Gastrocnemius medialis (tissue), 4 donors: ENCODE measurements around the gene DSC2. TPM values are rescaled to one million over a fixed set of nuclear protein-coding genes. Genes with fewer than 3 reads are reported as not detected.

Experiments
- ATAC-seq, 2 donors: fragments of 150-250 bp; one replicate each; pipeline ENCODE4 v1.9.1; 2016
- DNase-seq, 2 donors: peaks; one replicate each; pipeline ENCODE4 v3.0.0-alpha.2; 2019
- H3K27ac ChIP-seq, 4 donors: fragments of 200-600 bp; sonication (generic); 1 replicate in 1 of 4; 2 replicates in 3 of 4; pipeline ENCODE4 v1.5.1; 2016 to 2018; ENCODE audit warnings: mild to moderate bottlenecking in 2 of 4, moderate library complexity in 1 of 4
- H3K27me3 ChIP-seq, 3 donors: fragments of 200-600 bp; sonication (generic) in 2 of 3; 1 replicate in 1 of 3; 2 replicates in 2 of 3; pipeline versions ENCODE4 v1.5.1 to v1.6.0; 2016 to 2019; ENCODE audit warnings: mild to moderate bottlenecking in 1 of 3, moderate library complexity in 1 of 3
- H3K36me3 ChIP-seq, 2 donors: fragments of 200-600 bp; sonication (generic) in 1 of 2; one replicate each; pipeline ENCODE4 v1.5.1; 2017 to 2018
- H3K4me1 ChIP-seq, 2 donors: fragments of 200-600 bp; sonication (generic) in 1 of 2; one replicate each; pipeline ENCODE4 v1.5.1; 2016 to 2017; ENCODE audit warnings: mild to moderate bottlenecking in 2 of 2
- H3K4me3 ChIP-seq, 4 donors: fragments of 200-600 bp; sonication (generic) in 3 of 4; 1 replicate in 1 of 4; 2 replicates in 3 of 4; pipeline ENCODE4 v1.5.1; 2016 to 2019; ENCODE audit warnings: mild to moderate bottlenecking in 2 of 4
- H3K9me3 ChIP-seq, 3 donors: fragments of 200-600 bp; sonication (generic) in 2 of 3; 1 replicate in 1 of 3; 2 replicates in 2 of 3; pipeline ENCODE4 v1.5.1; 2016 to 2019
- POLR2A ChIP-seq, 2 donors: fragments of 450-650 bp; IDR thresholded peaks; one replicate each; pipeline ENCODE4 v1.6.1; 2017; ENCODE audit warnings: antibody characterized with exemption in 2 of 2, mild to moderate bottlenecking in 2 of 2, moderate library complexity in 2 of 2
- in situ Hi-C, 4 donors: fragments of 200-750 bp; cut with MboI; loops; one replicate each; pipeline versions ENCODE4 v1.15.0 to v1.8.0; 2017; ENCODE audit warnings: low sequenced_read_pairs in 4 of 4
- intact Hi-C: fragments of 100-400 bp; cut with DNase I; formaldehyde crosslinking; loops from one replicate; pipeline ENCODE4 v1.15.1; 2023; ENCODE audit warnings: low total_unique reads
- total RNA-seq, 4 donors: library from RNA; depleted of rRNA; stranded (reverse); fragments of >200 nt; gene quantifications; one replicate each; pipeline versions ENCODE4 v1.1.0 to v1.2.3, GENCODE V29; 2016
- TF ChIP-seq, protein P1 (sequence below), 5 experiments: fragments of 450-650 bp in 3 of 5; fragments of 200-600 bp in 2 of 5; sonication (generic) in 2 of 5; IDR thresholded peaks in 4 of 5; conservative IDR thresholded peaks in 1 of 5; 1 replicate in 4 of 5; 2 replicates in 1 of 5; pipeline ENCODE4 v1.5.1; 2016 to 2019; ENCODE audit warnings: antibody characterized with exemption in 5 of 5, mild to moderate bottlenecking in 3 of 5, moderate library complexity in 3 of 5

Gene DSC2
- 1 to 10 TPM in 1 of 4 donors, under 1 TPM in 3; 0.56 to 1.2 (median 0.73) TPM for total RNA-seq

DNA sequence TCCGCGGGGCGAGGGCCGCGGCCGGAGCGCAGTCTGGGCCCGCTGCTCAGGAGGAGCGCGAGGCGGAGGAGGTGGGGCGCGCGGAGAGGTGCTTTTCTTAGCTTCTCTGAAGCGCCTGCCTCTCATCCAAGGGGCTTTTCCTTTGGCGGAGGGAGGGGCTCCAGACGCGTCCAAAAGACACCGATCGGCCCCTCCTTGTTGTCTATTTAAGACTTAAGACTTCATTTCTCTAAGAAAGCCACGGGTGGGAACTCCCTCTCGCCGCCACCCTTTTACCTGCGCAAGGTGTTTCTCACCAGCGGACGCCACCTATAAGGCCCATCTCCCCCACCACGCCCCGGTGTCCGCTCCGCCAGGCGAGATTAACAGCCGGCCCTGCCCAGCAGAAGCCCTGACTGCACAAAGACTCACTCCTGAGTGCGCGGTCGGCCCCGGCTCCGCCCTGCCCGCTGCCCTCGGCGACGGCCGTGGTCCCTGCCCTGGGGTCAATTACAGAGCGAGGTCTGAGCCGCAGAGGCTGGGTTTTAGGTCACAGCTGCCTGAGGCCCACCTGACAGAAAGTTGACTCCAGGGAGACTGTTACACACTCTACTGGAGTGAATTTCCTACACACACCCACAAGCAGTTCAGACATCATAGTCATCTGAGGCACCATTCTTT lies at the start of gene DSC2:
Gene DSC2, minus strand, starts transcription at position 397 of the 660 bp plus-strand sequence. CDS start 450 bp downstream, outside the sequence.
- TF ChIP-seq, protein P1, sequence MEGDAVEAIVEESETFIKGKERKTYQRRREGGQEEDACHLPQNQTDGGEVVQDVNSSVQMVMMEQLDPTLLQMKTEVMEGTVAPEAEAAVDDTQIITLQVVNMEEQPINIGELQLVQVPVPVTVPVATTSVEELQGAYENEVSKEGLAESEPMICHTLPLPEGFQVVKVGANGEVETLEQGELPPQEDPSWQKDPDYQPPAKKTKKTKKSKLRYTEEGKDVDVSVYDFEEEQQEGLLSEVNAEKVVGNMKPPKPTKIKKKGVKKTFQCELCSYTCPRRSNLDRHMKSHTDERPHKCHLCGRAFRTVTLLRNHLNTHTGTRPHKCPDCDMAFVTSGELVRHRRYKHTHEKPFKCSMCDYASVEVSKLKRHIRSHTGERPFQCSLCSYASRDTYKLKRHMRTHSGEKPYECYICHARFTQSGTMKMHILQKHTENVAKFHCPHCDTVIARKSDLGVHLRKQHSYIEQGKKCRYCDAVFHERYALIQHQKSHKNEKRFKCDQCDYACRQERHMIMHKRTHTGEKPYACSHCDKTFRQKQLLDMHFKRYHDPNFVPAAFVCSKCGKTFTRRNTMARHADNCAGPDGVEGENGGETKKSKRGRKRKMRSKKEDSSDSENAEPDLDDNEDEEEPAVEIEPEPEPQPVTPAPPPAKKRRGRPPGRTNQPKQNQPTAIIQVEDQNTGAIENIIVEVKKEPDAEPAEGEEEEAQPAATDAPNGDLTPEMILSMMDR (IDR thresholded peaks at IDR 0.05 in 4 of 5, conservative IDR thresholded peaks at IDR 0.05 in 1 of 5) = no peak
- TF ChIP-seq POLR2A (IDR thresholded peaks at IDR 0.05) = no peak
- ATAC-seq (no peak), DNase-seq (no peak)
- H3K36me3 ChIP-seq = no peaks in the 10 kb centered on the region
- intact Hi-C loops = no loop called here
- H3K27ac ChIP-seq = peak within 1 kb of the TSS; percentile 13 to 46 (median 26)
- no peaks in the 10 kb centered on the region for H3K9me3 ChIP-seq
- in situ Hi-C loops = no loop called here
- H3K4me1 ChIP-seq = no peaks in the 10 kb centered on the region
- H3K4me3 ChIP-seq = peak within 1 kb of the TSS; percentile 49 to 53 (median 52)
- peaks cover 0 to 15% (median 6%) of the 10 kb centered on the region in 3 donors for H3K27me3 ChIP-seq

DNA sequence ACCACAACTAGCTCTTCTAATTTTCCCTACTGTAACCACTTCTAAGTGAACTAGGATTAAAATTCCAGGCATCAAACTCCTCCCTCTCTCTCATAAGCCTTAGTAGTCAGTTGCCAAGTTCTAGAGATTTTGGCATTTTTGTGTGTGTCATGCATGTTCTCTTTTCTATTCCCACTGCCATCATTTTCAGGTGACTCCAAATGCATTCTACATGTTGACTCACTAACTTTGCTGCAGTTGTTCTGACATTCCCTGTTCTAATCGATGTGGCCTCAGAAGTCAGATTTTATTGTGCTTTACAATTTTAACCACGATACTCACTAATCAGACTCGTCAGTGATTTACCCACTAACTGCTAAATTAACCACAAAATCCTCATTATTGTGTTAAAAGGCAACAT lies 47.1 kb upstream of the DSC2 start:
- TF ChIP-seq, protein P1 (IDR thresholded peaks at IDR 0.05 in 4 of 5, conservative IDR thresholded peaks at IDR 0.05 in 1 of 5) = no peak
- no peak for TF ChIP-seq POLR2A (IDR thresholded peaks at IDR 0.05)
- H3K36me3 ChIP-seq = no peaks in the 10 kb centered on the region
- H3K27ac ChIP-seq = no peak overlapping the region
- in situ Hi-C loops (no loop called here), intact Hi-C loops (no loop called here)
- no peak overlapping the region for H3K4me3 ChIP-seq
- H3K27me3 ChIP-seq = no peaks in the 10 kb centered on the region
- no peak for ATAC-seq
- H3K4me1 ChIP-seq = no peaks in the 10 kb centered on the region
- DNase-seq = no peak
- no peaks in the 10 kb centered on the region for H3K9me3 ChIP-seq

DNA sequence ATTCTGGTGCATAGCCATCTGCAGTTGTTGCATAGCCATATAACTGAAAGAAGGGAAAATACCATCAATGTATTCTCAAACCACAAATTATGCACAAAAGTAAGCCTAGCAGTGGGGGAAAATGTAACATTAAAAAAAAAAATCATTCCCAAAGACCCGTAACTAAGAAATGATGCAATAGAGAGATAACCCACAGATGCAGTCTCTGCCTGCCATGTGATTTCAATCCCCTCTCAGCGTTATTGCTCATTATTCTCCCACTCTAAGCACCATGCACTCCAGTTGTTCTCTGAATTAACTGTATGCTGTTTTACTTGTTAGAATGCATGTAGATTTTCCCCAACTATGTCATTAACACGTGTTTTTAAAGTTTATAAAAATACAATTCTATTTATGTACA lies 46.4 kb upstream of the DSC2 start:
- no peak for ATAC-seq
- DNase-seq = no peak
- intact Hi-C loops (no loop called here), in situ Hi-C loops (no loop called here)
- Histone ChIP-seq H3K4me3 (no peak overlapping the region), H3K4me1 (no peaks in the 10 kb centered on the region), H3K27ac (no peak overlapping the region), H3K36me3 (no peaks in the 10 kb centered on the region), H3K27me3 (no peaks in the 10 kb centered on the region), H3K9me3 (no peaks in the 10 kb centered on the region)
- TF ChIP-seq, protein P1 (IDR thresholded peaks at IDR 0.05 in 4 of 5, conservative IDR thresholded peaks at IDR 0.05 in 1 of 5) = no peak
- TF ChIP-seq POLR2A (IDR thresholded peaks at IDR 0.05) = no peak

DNA sequence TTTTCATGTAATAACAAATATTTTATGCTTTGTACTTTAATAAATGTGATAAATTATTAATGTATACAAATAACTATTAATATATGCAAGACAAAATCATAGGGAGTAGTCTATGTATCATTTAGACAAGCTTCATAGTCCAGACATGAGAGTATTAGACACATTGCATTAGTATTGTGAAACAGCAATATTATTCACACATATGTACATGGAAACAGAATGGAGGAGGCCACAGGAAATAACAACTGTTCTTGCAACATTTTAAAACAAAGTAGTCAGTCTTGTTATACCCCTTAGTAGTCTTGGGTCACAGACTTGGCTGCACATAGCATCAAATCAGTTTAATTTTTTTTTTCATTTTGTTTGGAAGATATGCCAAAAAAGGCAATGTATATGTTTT lies 44.6 kb upstream of the DSC2 start:
- Histone ChIP-seq H3K27me3 (no peaks in the 10 kb centered on the region), H3K9me3 (no peaks in the 10 kb centered on the region), H3K36me3 (no peaks in the 10 kb centered on the region), H3K4me1 (no peaks in the 10 kb centered on the region), H3K27ac (no peak overlapping the region), H3K4me3 (no peak overlapping the region)
- ATAC-seq = no peak
- intact Hi-C loops = no loop called here
- no peak for DNase-seq
- in situ Hi-C loops = no loop called here
- no peak for TF ChIP-seq POLR2A (IDR thresholded peaks at IDR 0.05)
- TF ChIP-seq, protein P1 (IDR thresholded peaks at IDR 0.05 in 4 of 5, conservative IDR thresholded peaks at IDR 0.05 in 1 of 5) = no peak

DNA sequence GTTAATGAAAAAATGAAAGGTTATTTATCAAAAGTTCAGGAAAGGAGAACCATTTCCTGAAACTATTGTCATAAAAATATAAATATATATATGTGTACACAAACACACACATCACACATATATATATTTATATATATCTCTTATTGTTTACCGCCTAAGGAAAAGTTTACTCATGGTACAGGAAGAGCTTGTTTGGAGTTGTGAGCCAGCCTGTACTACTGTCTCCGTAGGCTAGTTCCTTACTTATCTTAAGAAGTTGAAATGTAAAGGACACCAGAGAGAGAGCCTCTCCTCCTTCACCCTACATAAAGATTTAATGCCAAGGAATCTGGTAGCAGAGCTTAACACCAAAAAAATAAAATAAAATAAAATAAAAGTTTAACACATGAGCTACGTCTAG lies 40.8 kb upstream of the DSC2 start:
- ATAC-seq (no peak), DNase-seq (no peak)
- intact Hi-C loops = no loop called here
- H3K4me3 ChIP-seq = no peak overlapping the region
- in situ Hi-C loops = no loop called here
- H3K36me3 ChIP-seq = no peaks in the 10 kb centered on the region
- H3K9me3 ChIP-seq = no peaks in the 10 kb centered on the region
- no peaks in the 10 kb centered on the region for H3K27me3 ChIP-seq
- H3K4me1 ChIP-seq = no peaks in the 10 kb centered on the region
- no peak for TF ChIP-seq POLR2A (IDR thresholded peaks at IDR 0.05)
- TF ChIP-seq, protein P1 (IDR thresholded peaks at IDR 0.05 in 4 of 5, conservative IDR thresholded peaks at IDR 0.05 in 1 of 5) = no peak
- no peak overlapping the region for H3K27ac ChIP-seq
